Fibroblast of skin of scalp (primary cell): Measurements from ENCODE around the gene LHFPL6.
A peak's percentile ranks its signal among the peaks of the same experiment; 100 is the strongest.
"Not testable (repeated sequence)": the region's sequence is repeated elsewhere in the genome, so short reads cannot be mapped to it uniquely, and the experiment has no call there.

Experiments used
- DNase-seq: peaks from one replicate; pipeline ENCODE4 v3.0.0-alpha.2; 2013

The LHFPL6 gene

DNA sequence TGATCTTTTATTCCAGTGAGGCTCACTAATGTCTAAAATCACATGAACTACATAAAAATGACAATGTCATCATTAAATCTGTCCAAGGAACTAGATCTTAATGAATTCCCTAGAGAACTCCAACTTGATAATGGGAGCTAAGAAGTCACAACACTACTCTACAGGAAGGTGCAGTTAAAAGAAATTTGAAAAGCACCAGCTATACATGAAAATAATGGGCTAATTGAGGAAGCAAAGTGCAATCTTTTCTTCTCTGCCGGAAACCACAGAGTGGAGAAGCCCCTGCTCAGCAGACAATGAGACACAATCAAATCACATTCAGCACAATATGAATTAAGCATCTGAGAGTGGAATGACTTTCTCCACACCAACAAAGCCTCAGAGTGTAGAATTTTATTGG lies 261.7 kb downstream of the LHFPL6 start:
- DNase-seq, result no peak

DNA sequence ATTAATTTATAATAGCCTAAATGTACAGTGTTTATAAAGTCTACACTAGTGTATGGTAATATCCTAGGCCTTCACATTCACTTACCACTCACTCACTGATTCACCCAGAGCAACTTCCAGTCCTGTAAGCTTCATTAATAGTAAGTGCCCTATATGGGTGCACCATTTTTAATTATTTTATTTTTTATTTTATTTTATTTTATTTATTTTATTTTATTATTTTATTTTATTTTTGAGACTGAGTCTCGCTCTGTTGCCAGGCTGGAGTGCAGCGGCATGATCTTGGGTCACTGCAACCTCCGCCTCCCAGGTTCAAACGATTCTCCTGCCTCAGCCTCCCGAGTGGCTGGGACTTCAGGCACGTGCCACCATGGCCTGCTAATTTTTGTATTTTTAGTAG lies 264.9 kb downstream of the LHFPL6 start:
- DNase-seq, result not testable (repeated sequence)

DNA sequence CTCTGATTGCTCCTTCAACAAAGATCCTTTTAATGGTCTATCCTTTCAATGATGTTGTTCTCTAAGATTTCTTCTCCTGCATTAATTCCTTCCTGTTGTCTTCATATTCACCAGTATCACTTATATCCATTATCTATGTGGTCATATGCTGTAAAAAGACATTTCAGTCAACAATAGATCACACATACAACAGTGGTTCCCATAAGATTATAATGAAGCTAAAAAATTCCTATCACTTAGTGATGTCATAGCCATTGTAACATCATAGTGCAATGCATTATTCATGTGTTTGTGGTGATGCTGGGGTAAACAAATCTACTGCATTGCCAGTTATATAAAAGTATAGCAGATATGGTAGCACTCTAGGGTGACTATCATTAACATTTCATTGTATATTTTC lies 266.1 kb downstream of the LHFPL6 start:
- DNase-seq, result no peak

DNA sequence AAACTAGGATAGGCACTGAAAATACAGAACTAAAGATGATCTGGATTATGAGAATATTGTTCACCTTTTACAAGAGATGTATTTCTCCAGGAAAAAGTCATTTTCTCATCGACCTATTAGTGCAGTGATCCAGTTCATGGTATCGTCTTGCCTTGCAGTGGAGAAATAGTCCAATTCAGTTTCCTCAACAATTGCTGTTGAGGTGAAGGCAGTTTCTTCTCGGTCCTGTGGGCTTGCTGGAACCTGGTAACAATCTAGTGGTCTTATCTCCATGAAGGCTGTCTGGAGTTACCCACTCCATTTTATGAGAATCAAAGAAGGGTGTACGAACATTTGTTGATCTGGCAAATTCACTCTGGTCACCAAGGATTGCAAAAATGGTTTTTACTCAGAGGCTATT lies 266.8 kb downstream of the LHFPL6 start:
- DNase-seq, result no peak

DNA sequence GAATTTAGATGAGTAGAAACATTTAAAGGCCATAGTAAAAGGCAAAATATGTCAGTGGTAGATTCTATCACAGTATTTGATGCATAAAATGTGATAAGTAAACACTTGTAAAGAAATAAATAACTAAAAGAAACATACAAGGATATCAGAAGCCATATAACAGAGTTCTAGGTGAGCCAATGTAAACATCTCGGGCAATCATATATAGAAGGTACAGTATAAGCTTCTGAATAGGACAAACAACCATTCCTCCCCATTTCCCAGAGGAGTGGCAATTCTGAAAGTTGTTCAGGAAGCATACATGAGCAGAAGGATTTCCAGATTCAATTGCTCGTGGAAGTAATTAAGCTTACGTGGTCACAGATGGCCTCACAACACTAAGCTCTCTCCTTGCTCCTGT lies 267.3 kb downstream of the LHFPL6 start:
- no peak for DNase-seq

DNA sequence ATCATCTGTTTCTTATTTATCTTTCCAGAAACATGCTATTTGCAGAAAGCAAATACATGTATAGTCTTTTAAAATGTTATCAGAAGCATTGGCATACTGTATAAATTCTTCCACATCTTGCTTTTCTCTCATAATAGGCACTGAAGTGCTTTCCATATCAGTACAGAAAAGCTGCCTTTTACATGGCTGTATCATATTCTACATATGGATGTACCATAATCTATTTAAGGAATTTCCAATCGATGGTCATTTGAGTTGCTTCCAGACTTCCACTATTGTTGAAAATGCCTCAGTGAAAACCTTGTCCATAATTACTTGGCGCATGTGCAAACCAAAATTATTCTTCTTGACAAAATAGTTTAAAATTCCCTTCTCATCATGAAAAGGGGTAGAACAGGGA lies 272.5 kb downstream of the LHFPL6 start:
- DNase-seq, result no peak

DNA sequence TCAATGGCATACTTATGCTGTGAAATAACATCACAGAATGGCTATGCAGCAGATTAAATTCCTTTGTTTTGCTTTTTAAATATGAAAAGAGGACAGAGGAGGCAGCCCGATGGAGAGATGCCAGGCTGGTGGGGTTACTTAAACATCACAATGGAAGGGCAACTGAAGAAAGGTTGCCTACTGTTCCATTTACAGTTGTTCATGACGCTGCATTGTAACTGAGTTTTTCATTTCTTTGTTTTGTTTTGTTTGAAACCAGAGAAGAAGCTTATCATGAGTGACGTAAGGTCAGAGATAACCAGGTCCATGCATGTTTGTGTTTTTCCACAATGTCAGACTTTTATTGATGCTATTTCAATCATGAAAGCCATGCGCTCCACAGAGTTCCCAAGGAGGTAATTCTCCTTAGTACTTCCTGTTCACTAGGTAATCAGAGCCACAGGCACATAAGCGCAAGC lies 273.8 kb downstream of the LHFPL6 start:
- DNase-seq, result no peak

DNA sequence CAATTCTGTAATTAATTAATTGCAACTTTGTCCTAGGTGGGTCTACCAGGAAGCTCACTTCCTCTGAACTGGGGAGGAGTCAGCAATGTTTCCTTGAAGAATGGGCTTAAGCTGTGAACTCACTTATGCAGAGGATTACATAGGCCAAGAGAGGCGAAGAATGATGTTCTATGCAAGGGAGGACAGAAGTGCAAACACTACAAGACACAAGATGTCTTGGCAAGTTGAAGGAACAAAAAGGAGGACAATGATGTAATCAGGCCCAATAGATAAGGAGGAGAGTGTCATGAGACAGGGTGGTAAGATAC lies 275.9 kb downstream of the LHFPL6 start:
- no peak for DNase-seq

DNA sequence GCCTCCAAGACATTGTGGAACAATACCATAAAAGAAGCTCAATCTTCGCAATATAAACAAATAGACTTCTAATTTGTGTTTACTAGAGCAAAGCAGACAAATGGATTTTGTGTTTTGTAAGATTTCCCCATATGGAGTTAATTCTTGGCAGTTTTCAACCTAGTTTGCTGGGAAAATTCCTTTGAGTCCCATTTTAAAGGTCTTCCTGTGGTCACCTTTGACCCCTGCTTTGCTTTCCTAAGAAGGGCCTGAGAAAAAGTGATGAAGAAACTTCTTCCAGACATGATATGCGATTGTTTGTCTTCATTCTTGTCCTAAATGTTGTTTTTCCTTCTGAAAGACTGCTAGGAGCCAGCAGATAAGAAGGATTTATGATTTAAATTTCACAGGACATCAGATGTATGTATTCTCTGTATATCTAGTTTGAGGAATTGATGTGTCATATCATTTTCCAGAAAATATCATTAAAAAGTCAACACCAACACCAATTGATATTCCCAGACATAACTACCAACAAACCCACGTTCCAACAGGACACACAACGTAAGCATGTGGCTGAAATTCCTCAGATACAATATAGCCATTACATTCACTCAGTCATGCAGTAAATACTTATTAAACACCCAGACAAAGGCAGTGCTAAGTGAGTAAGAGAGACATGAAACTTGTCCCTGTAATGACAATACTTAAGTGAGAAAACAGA lies 276.4 kb downstream of the LHFPL6 start:
- no peak for DNase-seq

DNA sequence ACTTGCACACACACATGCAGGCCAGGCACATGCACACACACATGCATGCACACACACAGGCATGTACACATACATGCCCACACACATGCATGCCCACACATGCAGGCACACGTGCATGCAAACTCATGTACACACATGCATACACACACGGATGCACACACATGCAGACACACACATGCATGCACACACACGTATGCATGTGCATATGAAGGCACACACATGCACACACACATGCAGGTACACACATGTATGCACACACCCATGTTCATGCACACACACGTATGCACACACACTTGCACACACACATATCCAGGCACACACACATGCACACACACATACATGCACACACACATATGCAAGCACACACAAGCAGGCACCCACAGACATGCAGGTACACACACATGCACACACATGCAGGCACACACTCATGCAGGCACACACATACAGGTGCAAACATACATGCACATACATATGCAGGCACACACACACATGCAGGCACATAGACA lies 278.1 kb downstream of the LHFPL6 start:
- no peak for DNase-seq

DNA sequence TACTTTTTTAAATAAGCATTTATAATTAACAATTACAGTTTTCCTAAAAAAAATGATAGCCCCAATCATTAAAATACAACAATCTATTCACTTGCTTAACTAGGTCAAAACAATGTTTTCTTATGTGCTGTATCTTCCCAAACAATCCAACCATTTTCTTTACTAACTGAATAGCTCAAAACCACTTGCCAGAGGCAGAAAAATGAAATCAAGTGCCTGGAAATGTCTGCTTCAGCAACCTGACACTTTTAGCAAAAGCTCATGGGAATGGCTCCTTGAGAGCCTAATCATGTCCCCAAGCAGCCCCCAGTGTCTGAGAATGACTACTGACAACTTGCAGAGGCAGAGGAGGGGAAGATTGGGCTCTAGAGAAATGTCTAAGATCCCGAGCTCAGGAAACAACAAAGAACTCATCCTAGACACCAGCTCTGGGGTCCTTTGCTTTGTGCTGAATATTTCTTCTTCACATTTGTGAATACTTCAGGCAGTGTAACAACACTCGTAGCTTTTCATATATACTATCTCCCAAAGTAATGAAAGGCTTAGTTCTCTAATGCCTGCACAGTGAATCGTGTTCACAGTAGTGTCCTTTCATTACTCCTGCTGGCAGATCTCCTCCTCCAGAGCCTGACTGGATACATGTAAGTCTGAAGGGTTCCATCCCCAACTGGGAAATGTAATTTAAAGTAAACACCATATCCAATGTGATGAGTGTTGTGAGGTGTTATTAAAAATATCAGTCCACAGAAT lies 280.0 kb downstream of the LHFPL6 start:
- no peak for DNase-seq

DNA sequence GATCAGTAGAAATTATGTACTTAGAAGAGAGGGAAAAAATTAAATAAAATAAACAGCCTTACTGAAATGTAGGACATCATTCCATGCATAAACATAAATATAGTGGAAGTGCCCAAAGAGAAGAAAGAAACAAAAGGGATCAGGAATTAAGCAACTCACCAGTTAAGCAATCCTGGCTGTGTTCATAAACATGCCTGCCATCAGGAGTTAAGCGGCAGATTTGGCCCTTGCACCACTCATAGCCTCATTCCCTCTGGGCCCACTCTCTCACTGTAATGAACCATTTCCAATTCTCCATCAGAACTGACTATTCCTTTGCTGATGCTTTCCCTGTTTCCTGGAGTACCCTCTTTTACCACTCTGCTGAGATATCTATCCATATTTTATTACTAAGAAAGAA lies 281.4 kb downstream of the LHFPL6 start:
- no peak for DNase-seq

DNA sequence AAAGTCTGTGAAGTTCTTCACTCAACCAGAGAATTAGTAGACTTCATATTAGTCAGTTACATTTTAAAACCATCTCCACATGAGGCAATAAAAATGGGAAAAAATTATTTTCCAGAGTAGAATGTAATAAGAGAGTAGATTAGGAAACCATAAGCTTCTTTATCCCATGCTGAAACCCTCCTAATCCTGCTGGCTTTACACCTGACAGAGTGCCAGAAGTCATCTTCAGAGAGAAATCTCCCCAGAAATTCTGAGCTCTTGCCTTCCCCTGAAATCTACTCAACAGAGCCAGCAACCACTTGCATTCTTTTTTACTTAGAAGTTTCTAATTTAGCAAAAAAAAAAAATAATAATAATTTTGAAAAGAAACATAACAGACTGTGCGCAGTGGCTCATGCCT lies 284.8 kb downstream of the LHFPL6 start:
- no peak for DNase-seq

DNA sequence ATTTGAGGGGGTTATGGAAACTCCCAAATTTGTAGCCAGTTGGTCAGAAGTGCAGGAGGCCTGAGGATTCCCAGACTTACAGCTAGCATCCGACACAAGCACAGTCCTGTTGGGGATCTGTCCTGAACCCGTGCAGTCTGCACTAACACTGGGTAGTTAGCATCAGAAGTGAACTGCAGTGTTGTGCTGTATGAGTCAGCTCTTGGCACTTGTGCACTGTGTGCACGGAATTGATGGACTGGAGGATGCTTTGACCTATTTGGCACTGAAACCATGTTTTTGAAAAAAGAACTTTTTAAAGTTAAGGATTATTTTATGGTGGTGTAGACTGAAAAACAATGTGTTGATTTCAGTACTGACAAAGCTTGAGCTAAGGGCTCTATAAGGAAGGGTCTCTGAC lies 285.7 kb downstream of the LHFPL6 start:
- DNase-seq, result peak; percentile 30

DNA sequence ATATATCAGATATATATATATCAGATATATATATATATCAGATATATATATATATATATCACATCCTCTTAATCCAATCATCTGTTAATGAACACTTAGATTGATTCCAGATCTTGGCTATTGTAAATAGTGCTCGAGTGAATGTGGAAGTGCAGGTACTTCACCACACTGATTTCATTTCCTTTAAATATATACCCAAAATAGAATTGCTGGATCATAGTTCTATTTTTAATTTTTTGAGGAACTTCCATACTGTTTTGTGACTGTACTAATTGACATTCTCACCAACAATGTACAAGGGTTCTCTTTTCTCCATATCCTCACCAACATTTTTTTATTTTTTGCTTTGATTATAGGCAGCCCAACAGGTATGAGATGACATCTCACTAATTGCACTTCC lies 287.2 kb downstream of the LHFPL6 start:
- DNase-seq, result no peak

DNA sequence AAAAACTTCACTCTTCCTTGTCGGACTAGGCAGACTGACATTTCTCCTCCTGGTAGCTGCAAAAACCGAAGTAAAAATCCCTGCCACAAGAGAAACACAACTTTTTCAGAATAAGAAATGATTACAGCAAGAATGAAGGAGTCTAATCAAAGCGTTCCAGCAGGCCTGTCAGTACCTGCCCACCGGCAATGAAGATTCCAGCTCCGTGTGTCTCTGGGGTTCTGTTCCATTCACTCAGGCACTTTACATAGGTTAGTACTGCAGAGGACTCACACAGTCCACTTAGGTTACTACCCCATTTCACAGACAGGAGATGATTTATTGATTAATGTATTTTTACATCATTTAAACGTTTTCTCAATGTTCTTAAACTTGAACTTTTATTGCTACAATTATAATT lies 289.3 kb downstream of the LHFPL6 start:
- no peak for DNase-seq

DNA sequence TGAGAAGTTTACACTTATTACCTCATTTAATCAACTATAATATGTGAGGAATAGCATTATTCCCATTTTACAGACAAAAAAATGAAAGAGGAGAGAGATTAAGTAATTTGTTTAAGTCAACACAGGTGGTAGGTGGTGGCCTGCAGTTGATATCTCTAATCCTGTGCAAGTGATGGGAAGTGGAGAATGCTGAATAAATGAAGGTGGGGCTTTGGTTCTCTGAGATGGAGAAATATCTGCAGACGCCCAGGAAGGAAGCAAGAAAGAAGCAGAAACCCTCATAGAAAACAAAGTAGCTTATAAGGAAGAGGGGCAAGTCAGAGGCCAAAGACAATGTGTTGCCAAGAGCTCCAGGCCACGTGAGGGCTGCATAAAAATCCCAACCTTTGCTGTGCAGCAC lies 290.4 kb downstream of the LHFPL6 start:
- no peak for DNase-seq

DNA sequence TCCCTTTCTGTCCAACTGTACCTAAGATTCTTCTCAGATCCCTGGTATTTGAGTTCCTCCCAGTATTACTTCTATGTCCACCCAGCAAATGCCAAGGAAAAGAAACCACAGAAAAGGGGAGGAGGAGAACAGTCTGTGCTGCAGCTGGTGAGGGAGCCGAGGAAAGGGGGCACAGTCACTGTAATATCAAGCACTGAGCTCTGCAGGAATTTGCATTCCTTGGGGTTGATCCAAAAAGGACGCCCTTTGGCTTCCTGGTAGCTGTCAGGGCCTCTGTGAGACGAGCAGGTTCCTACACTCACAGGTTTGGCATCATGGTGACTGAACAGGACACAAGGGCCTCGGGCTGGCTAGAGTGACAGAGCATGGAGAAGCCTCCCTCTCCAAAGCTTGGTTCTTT lies 291.4 kb downstream of the LHFPL6 start:
- DNase-seq, result peak; percentile 43

DNA sequence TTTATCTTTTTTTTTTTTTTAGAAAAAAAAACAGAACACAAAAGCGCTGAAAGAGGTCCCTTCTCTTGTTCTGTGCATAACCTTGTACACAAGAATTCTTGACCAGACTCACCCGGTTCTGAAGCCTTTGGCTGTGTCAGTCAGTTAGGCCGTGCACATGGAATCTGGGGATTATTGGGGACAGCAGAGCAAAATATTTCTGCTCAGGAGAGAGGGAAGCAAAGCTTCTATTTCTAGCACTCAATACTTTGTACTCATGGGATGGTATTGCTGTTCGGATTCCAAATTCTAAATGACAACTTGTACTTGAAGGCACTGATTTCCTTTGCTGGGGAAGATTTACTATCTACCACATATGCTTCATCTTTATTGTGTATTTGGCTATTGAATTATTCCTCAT lies 292.0 kb downstream of the LHFPL6 start:
- DNase-seq, result no peak

DNA sequence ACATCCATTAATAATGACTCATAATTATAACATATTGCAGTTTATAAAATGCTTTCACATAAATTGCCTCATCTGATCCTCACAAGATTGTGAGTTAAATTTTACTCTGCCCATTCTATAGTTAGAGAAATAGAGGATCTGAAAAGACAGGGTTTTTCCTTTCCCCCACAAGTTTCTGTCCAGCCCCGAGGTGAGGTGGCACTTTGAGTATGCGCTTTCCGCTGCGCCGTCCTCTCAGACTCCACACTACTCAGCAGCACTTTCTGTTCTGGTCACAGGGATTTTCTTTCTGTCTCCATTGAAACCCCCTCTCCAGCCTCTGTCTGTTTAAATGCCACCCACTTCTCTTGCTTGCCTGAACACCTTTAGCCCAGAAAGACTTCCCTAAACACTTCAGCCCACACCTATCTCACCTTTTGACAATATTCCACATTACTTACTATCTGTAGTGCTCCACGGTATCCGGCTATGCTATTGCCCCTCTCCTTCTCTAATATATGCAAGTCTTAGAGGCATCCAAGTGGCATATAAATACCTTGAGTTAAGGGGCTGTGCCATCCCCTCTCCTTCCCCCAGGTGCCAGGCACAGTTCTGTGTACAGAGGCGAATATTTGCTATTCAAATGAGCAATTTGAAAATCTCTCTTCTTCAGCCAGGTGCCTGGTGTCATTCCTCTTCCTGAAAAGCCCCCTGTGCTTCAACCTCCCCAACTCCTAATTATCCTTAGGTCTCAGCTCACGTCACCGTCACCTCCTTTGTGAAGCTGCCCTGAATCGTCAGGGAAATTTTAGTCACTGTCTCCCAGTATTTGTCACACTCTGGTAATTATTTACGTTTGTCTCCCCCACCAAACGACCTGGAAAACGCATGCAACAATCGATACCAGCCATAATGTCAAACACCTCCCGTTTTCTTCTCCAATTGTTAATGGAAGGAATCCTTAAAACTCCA lies 296.1 kb downstream of the LHFPL6 start:
- no peak for DNase-seq

DNA sequence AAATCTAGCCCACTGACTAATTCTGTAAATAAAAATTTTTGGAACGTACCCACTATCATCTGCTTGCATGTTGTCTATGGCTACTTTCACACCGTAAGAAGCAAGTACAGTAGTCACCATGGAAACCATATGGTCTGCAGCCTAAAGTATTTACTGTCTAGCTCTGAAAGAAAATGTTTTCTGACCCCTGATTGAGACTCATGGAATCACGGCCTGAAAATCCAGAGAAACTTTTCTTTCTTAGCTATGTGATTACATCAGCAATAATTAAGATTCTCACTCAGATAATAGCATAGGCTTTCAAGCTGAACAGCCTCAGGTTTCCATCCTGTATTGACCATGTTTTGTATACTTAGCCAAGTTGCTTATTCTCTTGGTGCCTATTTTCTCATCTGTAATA lies 300.2 kb downstream of the LHFPL6 start:
- peak; percentile 17 for DNase-seq

DNA sequence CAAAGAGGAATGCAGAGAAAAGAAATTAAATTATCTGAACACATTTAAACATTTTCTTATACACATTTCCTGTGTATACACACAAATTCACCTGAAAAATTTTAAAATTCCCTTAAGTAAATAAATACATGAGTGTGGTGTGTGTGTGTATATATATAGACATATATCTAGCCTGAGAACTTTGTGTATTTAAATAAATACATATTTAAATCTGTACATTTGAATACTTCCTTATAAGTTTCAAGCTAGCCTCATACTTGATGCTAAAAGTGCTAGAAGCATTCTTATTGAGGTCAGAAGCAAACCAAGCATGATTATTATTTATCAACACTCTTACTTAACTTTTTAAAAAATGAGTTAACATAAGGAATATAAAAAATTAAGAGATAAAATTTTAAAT lies 304.0 kb downstream of the LHFPL6 start:
- DNase-seq, result no peak

DNA sequence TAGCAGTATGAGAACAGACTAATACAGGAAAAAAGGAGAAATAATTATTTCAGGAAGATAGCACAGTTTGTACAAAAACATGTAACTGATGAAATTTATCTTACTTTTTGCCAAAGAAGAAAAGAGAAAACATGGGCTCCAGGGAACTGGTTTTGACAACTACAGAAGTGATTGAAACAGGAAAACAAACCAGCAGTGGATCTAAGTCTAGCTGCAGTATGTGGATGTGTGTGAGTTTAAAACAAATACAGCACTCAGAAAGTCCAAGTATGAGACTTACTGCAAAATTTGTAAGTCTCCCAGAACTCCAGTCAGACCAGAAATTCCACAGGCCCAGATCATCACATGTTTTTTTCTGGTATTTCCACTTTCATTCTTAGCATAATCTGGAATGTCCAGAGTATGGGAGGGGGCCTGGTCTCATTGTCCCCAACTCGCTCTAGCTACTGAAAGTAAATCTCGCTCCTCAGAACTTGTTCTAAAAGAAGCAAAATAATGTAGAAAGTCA lies 305.3 kb downstream of the LHFPL6 start:
- DNase-seq, result peak; percentile 56
